Activated CD4-positive, alpha-beta T cell treated with anti-CD3 and anti-CD28 coated beads for 36 hours (primary cell): ENCODE measurements around the gene UBQLN1. TPM values are rescaled to one million over a fixed set of nuclear protein-coding genes. Genes with fewer than 3 reads are reported as not detected.

Source experiments
- ATAC-seq: fragments of 200-7000 bp; cut with Tn5 transposase; one replicate; pipeline ENCODE4 v1.10.0; 2021; ENCODE audit warnings: mild to moderate bottlenecking, moderate library complexity
- CTCF ChIA-PET: fragments of 350-600 bp; sonication (Branson Sonifier 250); formaldehyde crosslinking; loops from one replicate; lab custom pipeline; 2021; ENCODE audit warnings: antibody characterized with exemption; lab: Charles Lee
- POLR2A ChIA-PET: fragments of 350-600 bp; sonication (Branson Sonifier 250); formaldehyde crosslinking; loops from one replicate; lab custom pipeline; 2021; ENCODE audit warnings: antibody characterized with exemption, inconsistent platforms; lab: Charles Lee
- DNase-seq: peaks from one replicate; pipeline ENCODE4 v3.0.0-alpha.2; 2020
- H3K27ac Mint-ChIP-seq: one replicate; pipeline ENCODE4 v1.8.0; 2021; ENCODE audit warnings: mixed read lengths
- H3K27me3 Mint-ChIP-seq: one replicate; pipeline ENCODE4 v1.8.0; 2021; ENCODE audit warnings: mixed read lengths
- H3K36me3 Mint-ChIP-seq: one replicate; pipeline ENCODE4 v1.8.0; 2021; ENCODE audit warnings: low read depth, mixed read lengths
- H3K4me1 Mint-ChIP-seq: one replicate; pipeline ENCODE4 v1.8.0; 2021; ENCODE audit warnings: mixed read lengths
- H3K4me3 Mint-ChIP-seq: one replicate; pipeline ENCODE4 v1.8.0; 2021; ENCODE audit warnings: mild to moderate bottlenecking, moderate library complexity, mixed read lengths
- H3K9me3 Mint-ChIP-seq: one replicate; pipeline ENCODE4 v1.8.0; 2021; ENCODE audit warnings: low read depth, mixed read lengths
- intact Hi-C, 2 experiments: fragments of 100-400 bp; cut with DNase I in 1 of 2; cut with micrococcal nuclease in 1 of 2; formaldehyde crosslinking; loops; one replicate each; pipeline versions ENCODE4 v1.14.2 to v1.15.1; 2022 to 2024; cut with DNase I, micrococcal nuclease
- total RNA-seq, 2 experiments: library from RNA; stranded (reverse); gene quantifications; one replicate each; pipeline ENCODE4 v1.2.3, GENCODE V29; 2021

The UBQLN1 gene
- total RNA-seq, 2 experiments from 2014 or later, result 88.3 to 116 TPM

- DNase-seq (no peak), ATAC-seq (peak; percentile 42)
- POLR2A ChIA-PET, result no interaction called here
- no peaks in the 10 kb centered on the region for H3K27me3 Mint-ChIP-seq
- peaks cover 3% of the 10 kb centered on the region for H3K9me3 Mint-ChIP-seq
- CTCF ChIA-PET, result interaction anchor here (0.6 to 1.3 kb wide), 4 partner anchors 17 to 542 kb away, joined by 3 to 4 read pairs (median 3); no protein-coding TSS in a partner anchor
- intact Hi-C loops, result no loop called here
- peaks cover 17% of the 10 kb centered on the region for H3K4me1 Mint-ChIP-seq
- peaks cover 48% of the 10 kb centered on the region for H3K36me3 Mint-ChIP-seq
- no peak overlapping the region for H3K4me3 Mint-ChIP-seq
- H3K27ac Mint-ChIP-seq, result no peak overlapping the region
These were observed 50.8 kb downstream of the UBQLN1 start for GRCh38 chr9:83656952-83657351.

- H3K4me1 Mint-ChIP-seq, result peaks cover 17% of the 10 kb centered on the region
- no peaks in the 10 kb centered on the region for H3K27me3 Mint-ChIP-seq
- ATAC-seq (no peak), DNase-seq (no peak)
- H3K36me3 Mint-ChIP-seq, result peaks cover 49% of the 10 kb centered on the region
- ChIA-PET CTCF (interaction anchor here (0.6 to 1.1 kb wide), 4 partner anchors 13 to 261 kb away, joined by 3 to 4 read pairs (median 4); no protein-coding TSS in a partner anchor), POLR2A (no interaction called here)
- intact Hi-C loops, result no loop called here
- H3K27ac Mint-ChIP-seq, result peak overlapping the region; percentile 32
- no peak overlapping the region for H3K4me3 Mint-ChIP-seq
- H3K9me3 Mint-ChIP-seq, result peaks cover 3% of the 10 kb centered on the region
These were observed 51.6 kb downstream of the UBQLN1 start for GRCh38 chr9:83656032-83656680.

- CTCF ChIA-PET, result interaction anchor here (0.8 kb wide), 1 partner anchor 14 kb away, joined by 4 read pairs; no protein-coding TSS in a partner anchor
- ATAC-seq, result no peak
- intact Hi-C loops, result no loop called here
These were observed 52.3 kb downstream of the UBQLN1 start for GRCh38 chr9:83655433-83655832.

GRCh38 chr9:83652433-83652832 lies 55.3 kb downstream of the UBQLN1 start:
- CTCF ChIA-PET, result interaction anchor here (1.2 kb wide), 1 partner anchor 318 kb away, joined by 3 read pairs; no protein-coding TSS in a partner anchor
- POLR2A ChIA-PET, result no interaction called here
- Mint-ChIP-seq H3K27me3 (no peaks in the 10 kb centered on the region), H3K36me3 (peaks cover 44% of the 10 kb centered on the region), H3K9me3 (peaks cover 3% of the 10 kb centered on the region), H3K4me1 (peaks cover 17% of the 10 kb centered on the region), H3K4me3 (no peak overlapping the region), H3K27ac (no peak overlapping the region)
- intact Hi-C loops, result no loop called here
- DNase-seq (no peak), ATAC-seq (no peak)

More at GRCh38 chr9:83655433-83655832, 52.3 kb downstream of the UBQLN1 start:
- no peak for DNase-seq
- no peaks in the 10 kb centered on the region for H3K27me3 Mint-ChIP-seq
- H3K4me3 Mint-ChIP-seq, result no peak overlapping the region
- H3K4me1 Mint-ChIP-seq, result peaks cover 17% of the 10 kb centered on the region
- peaks cover 3% of the 10 kb centered on the region for H3K9me3 Mint-ChIP-seq
- POLR2A ChIA-PET, result no interaction called here
- no peak overlapping the region for H3K27ac Mint-ChIP-seq
- H3K36me3 Mint-ChIP-seq, result peaks cover 46% of the 10 kb centered on the region

- Mint-ChIP-seq H3K27ac (no peak overlapping the region), H3K4me3 (no peak overlapping the region), H3K4me1 (peaks cover 17% of the 10 kb centered on the region), H3K36me3 (peaks cover 44% of the 10 kb centered on the region), H3K9me3 (peaks cover 3% of the 10 kb centered on the region), H3K27me3 (no peaks in the 10 kb centered on the region)
- no peak for DNase-seq
- intact Hi-C loops, result no loop called here
- no peak for ATAC-seq
- ChIA-PET CTCF (no interaction called here), POLR2A (no interaction called here)
These were observed 56.2 kb downstream of the UBQLN1 start for GRCh38 chr9:83651558-83651957.

- intact Hi-C loops, result loop anchor here (1.0 kb wide), 3 partner anchors 25 to 315 kb away; no protein-coding TSS in a partner anchor
- CTCF ChIA-PET, result interaction anchor here (0.6 to 3.7 kb wide), 18 partner anchors 10 to 315 kb away, joined by 3 to 23 read pairs (median 5); partner anchors contain the start of genes IDNK and UBQLN1
- Mint-ChIP-seq H3K4me3 (no peak overlapping the region), H3K27me3 (no peaks in the 10 kb centered on the region), H3K27ac (no peak overlapping the region), H3K36me3 (peaks cover 44% of the 10 kb centered on the region), H3K9me3 (peaks cover 3% of the 10 kb centered on the region), H3K4me1 (peaks cover 10% of the 10 kb centered on the region)
- ATAC-seq, result no peak
- DNase-seq, result no peak
- POLR2A ChIA-PET, result interaction anchor here (0.6 kb wide), 1 partner anchor 46 kb away, joined by 3 read pairs; no protein-coding TSS in a partner anchor
These were observed 58.2 kb downstream of the UBQLN1 start for GRCh38 chr9:83649515-83649914.

DNA sequence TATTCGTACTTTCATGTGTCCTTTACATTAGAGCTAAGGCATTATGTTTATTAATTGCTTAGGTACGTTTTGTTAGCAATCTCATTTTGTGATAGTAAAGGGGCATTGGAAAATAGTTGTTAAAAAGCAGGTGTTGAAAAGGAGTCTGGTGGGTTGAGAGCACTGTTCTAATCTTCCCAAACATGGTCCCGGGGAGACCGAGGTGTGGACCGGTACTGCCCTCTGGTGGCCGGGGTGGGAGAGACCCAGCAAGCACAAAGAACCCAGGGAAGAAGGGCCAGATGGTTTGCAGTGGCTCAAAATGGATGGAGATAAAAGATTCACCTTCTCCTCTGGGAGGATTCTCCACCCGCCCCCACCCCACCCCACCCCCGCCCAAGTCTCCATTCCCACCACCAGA lies 58.7 kb downstream of the UBQLN1 start:
- Mint-ChIP-seq H3K9me3 (peaks cover 3% of the 10 kb centered on the region), H3K27ac (no peak overlapping the region), H3K27me3 (no peaks in the 10 kb centered on the region), H3K4me3 (no peak overlapping the region), H3K4me1 (peaks cover 5% of the 10 kb centered on the region), H3K36me3 (peaks cover 40% of the 10 kb centered on the region)
- ATAC-seq, result peak; percentile 87
- POLR2A ChIA-PET, result no interaction called here
- DNase-seq, result peak; percentile 83
- CTCF ChIA-PET, result interaction anchor here (0.6 to 3.7 kb wide), 21 partner anchors 9 to 327 kb away, joined by 3 to 23 read pairs (median 4); partner anchors contain the start of genes IDNK and UBQLN1
- intact Hi-C loops, result loop anchor here (1.0 kb wide), 3 partner anchors 25 to 315 kb away; no protein-coding TSS in a partner anchor

- H3K4me1 Mint-ChIP-seq, result no peaks in the 10 kb centered on the region
- H3K36me3 Mint-ChIP-seq, result peaks cover 19% of the 10 kb centered on the region
- no peaks in the 10 kb centered on the region for H3K27me3 Mint-ChIP-seq
- ATAC-seq, result no peak
- ChIA-PET POLR2A (no interaction called here), CTCF (interaction anchor here (0.6 to 3.7 kb wide), 6 partner anchors 10 to 337 kb away, joined by 3 to 22 read pairs (median 4); no protein-coding TSS in a partner anchor)
- DNase-seq, result no peak
- no peaks in the 10 kb centered on the region for H3K9me3 Mint-ChIP-seq
- no peak overlapping the region for H3K4me3 Mint-ChIP-seq
- no peak overlapping the region for H3K27ac Mint-ChIP-seq
- intact Hi-C loops, result no loop called here
These were observed 61.1 kb downstream of the UBQLN1 start for GRCh38 chr9:83646500-83647239.

DNA sequence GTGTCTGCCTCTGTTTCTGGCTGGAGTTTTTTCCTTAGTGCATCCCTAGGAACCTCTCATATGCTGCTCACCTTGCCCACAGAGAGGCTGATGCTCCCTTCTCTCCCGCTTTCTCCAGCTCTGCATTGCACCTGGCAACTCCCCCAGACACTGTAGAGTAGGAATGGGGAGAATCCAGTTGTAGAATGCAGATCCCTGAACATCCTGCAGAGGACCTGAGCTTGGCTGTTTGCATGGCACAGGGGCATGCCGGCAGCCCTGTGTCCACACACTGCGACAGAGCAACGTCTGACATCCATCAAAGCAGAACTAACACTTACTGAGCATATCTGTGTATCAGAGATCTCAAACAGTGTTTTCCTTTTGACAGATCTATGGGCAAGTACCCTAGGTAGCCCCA lies 65.0 kb downstream of the UBQLN1 start:
- H3K9me3 Mint-ChIP-seq, result no peaks in the 10 kb centered on the region
- H3K36me3 Mint-ChIP-seq, result peaks cover 11% of the 10 kb centered on the region
- ATAC-seq, result no peak
- intact Hi-C loops, result no loop called here
- DNase-seq, result no peak
- no peaks in the 10 kb centered on the region for H3K4me1 Mint-ChIP-seq
- no peak overlapping the region for H3K4me3 Mint-ChIP-seq
- H3K27me3 Mint-ChIP-seq, result no peaks in the 10 kb centered on the region
- POLR2A ChIA-PET, result no interaction called here
- H3K27ac Mint-ChIP-seq, result no peak overlapping the region
- CTCF ChIA-PET, result no interaction called here

GRCh38 chr9:83639266-83639665 lies 68.5 kb downstream of the UBQLN1 start:
- Mint-ChIP-seq H3K4me1 (no peaks in the 10 kb centered on the region), H3K4me3 (no peak overlapping the region), H3K27ac (no peak overlapping the region), H3K9me3 (no peaks in the 10 kb centered on the region), H3K36me3 (peaks cover 3% of the 10 kb centered on the region), H3K27me3 (no peaks in the 10 kb centered on the region)
- no peak for DNase-seq
- ChIA-PET CTCF (interaction anchor here (0.5 to 3.0 kb wide), 7 partner anchors 8 to 305 kb away, joined by 3 to 12 read pairs (median 4); no protein-coding TSS in a partner anchor), POLR2A (no interaction called here)
- no peak for ATAC-seq
- intact Hi-C loops, result no loop called here

GRCh38 chr9:83637389-83637788 lies 70.4 kb downstream of the UBQLN1 start:
- Mint-ChIP-seq H3K4me1 (no peaks in the 10 kb centered on the region), H3K36me3 (peaks cover 6% of the 10 kb centered on the region), H3K27me3 (no peaks in the 10 kb centered on the region), H3K4me3 (no peak overlapping the region), H3K27ac (no peak overlapping the region), H3K9me3 (no peaks in the 10 kb centered on the region)
- DNase-seq (no peak), ATAC-seq (no peak)
- CTCF ChIA-PET, result interaction anchor here (0.6 to 3.0 kb wide), 7 partner anchors 10 to 58 kb away, joined by 3 to 8 read pairs (median 3); no protein-coding TSS in a partner anchor
- POLR2A ChIA-PET, result no interaction called here
- intact Hi-C loops, result no loop called here
